ENCODE results near the gene PTPRB.

PTPRB gene

GRCh38 chr12:70641691-70642090 is 4.5 kb upstream of the PTPRB start:
- no peak for DNase-seq

GRCh38 chr12:70640901-70641300 is 3.7 kb upstream of the PTPRB start:
- no peak for DNase-seq

- no peak for DNase-seq
Observed at GRCh38 chr12:70639535-70639934, 2.3 kb upstream of the PTPRB start.

GRCh38 chr12:70638639-70639360 is 1.6 kb upstream of the PTPRB start:
- no peak for DNase-seq

- no peak for DNase-seq
Observed at GRCh38 chr12:70635755-70636154, 1.5 kb downstream of the PTPRB start.

- DNase-seq: no peak
Observed at GRCh38 chr12:70628701-70629480, 8.3 kb downstream of the PTPRB start.

GRCh38 chr12:70627677-70628076 is 9.6 kb downstream of the PTPRB start:
- DNase-seq: no peak

GRCh38 chr12:70626180-70626579 is 11.0 kb downstream of the PTPRB start:
- no peak for DNase-seq

- no peak for DNase-seq
Observed at GRCh38 chr12:70619471-70620152, 17.6 kb downstream of the PTPRB start.

- no peak for DNase-seq
Observed at GRCh38 chr12:70618371-70618770, 18.9 kb downstream of the PTPRB start.

- DNase-seq: no peak
Observed at GRCh38 chr12:70617450-70617849, 19.8 kb downstream of the PTPRB start.

GRCh38 chr12:70615174-70615866 is 21.9 kb downstream of the PTPRB start:
- DNase-seq: no peak

- DNase-seq: no peak
Observed at GRCh38 chr12:70609739-70610491, 27.3 kb downstream of the PTPRB start.

- DNase-seq: no peak
Observed at GRCh38 chr12:70609203-70609602, 28.0 kb downstream of the PTPRB start.

- DNase-seq: no peak
Observed at GRCh38 chr12:70608184-70608583, 29.0 kb downstream of the PTPRB start.

- DNase-seq: no peak
Observed at GRCh38 chr12:70607107-70607506, 30.1 kb downstream of the PTPRB start.

- DNase-seq: no peak
Observed at GRCh38 chr12:70605976-70606375, 31.3 kb downstream of the PTPRB start.

GRCh38 chr12:70604662-70605061 is 32.6 kb downstream of the PTPRB start:
- no peak for DNase-seq

GRCh38 chr12:70603044-70603443 is 34.2 kb downstream of the PTPRB start:
- DNase-seq: no peak

- no peak for DNase-seq
Observed at GRCh38 chr12:70598467-70599193, 38.6 kb downstream of the PTPRB start.

- no peak for DNase-seq
Observed at GRCh38 chr12:70592664-70593063, 44.6 kb downstream of the PTPRB start.
